Muscle of leg (tissue), 9 donors: ENCODE results near the gene NGFR. TPM values are rescaled to one million over a fixed set of nuclear protein-coding genes. Genes with fewer than 3 reads are reported as not detected.

Experiments
- polyA plus RNA-seq, 8 donors: library from polyadenylated mRNA; unstranded; fragments of 120-200 nt; gene quantifications; one replicate each; pipeline versions ENCODE4 v1.2.1 to v1.2.3, GENCODE V29; 2013; ENCODE audit warnings: inconsistent platforms in 1 of 8, low replicate concordance in 1 of 8; ENCODE audit not compliant: insufficient read length in 8 of 8, insufficient read depth in 1 of 8
- total RNA-seq: library from RNA; stranded (reverse); fragments of 120-200 nt; gene quantifications from one replicate; pipeline ENCODE4 v1.2.4, GENCODE V29; 2013

NGFR gene
- total and polyA plus RNA-seq, 9 donors: 34.7 to 115 (median 64.0) TPM

Other genes starting within 250 kb of the NGFR start
- gene ZNF652, start 133.0 kb upstream of the NGFR start, total RNA-seq: 34.7 TPM
- gene ZNF652, start 133.0 kb upstream of the NGFR start, polyA plus RNA-seq: 10 to 100 TPM; 12.6 to 19.6 (median 16.8) TPM
- 111 TPM for gene PHB1, start 80.4 kb upstream of the NGFR start, total RNA-seq
- gene PHB1, start 80.4 kb upstream of the NGFR start, polyA plus RNA-seq: 100 to 1,000 TPM; 141 to 178 (median 150) TPM
- gene NXPH3, start 80.6 kb downstream of the NGFR start, total RNA-seq: 1.5 TPM
- 1 to 10 TPM; 1.1 to 2.5 (median 1.5) TPM for gene NXPH3, start 80.6 kb downstream of the NGFR start, polyA plus RNA-seq
- 57.3 TPM for gene SPOP, start 182.8 kb downstream of the NGFR start, total RNA-seq
- gene SPOP, start 182.8 kb downstream of the NGFR start, polyA plus RNA-seq: 10 to 100 TPM; 46.9 to 59.7 (median 52.2) TPM
- gene SLC35B1, start 212.7 kb downstream of the NGFR start, total RNA-seq: 38.8 TPM
- 10 to 100 TPM; 42.4 to 60.5 (median 51.9) TPM for gene SLC35B1, start 212.7 kb downstream of the NGFR start, polyA plus RNA-seq